GM10266 (cell line): Measurements from ENCODE around the gene OR2T29.
"Not testable (repeated sequence)": the region's sequence is repeated elsewhere in the genome, so short reads cannot be mapped to it uniquely, and the experiment has no call there.

Experiments
- DNase-seq: peaks from one replicate; pipeline ENCODE4 v3.0.0; 2012; ENCODE audit errors: extremely low spot score
- TF ChIP-seq, protein P1 (sequence below): IDR thresholded peaks from 2 replicates; pipeline ENCODE4 v1.5.1; 2012; ENCODE audit warnings: mild to moderate bottlenecking, low read depth; ENCODE audit not compliant: control insufficient read depth, insufficient read depth; ENCODE audit errors: missing control alignments

OR2T29 gene

DNA sequence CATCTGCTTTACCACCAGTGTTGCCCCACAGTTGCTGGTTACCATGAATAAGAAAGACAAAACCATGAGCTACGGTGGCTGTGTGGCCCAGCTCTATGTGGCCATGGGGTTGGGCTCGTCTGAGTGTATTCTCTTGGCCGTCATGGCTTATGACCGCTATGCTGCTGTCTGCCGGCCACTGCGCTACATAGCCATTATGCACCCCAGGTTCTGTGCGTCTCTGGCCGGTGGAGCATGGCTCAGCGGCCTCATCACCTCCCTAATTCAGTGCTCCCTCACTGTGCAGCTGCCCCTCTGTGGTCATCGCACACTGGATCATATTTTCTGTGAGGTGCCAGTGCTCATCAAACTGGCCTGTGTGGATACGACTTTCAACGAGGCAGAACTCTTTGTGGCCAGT lies 40.7 kb downstream of the OR2T29 start:
- TF ChIP-seq, protein P1, sequence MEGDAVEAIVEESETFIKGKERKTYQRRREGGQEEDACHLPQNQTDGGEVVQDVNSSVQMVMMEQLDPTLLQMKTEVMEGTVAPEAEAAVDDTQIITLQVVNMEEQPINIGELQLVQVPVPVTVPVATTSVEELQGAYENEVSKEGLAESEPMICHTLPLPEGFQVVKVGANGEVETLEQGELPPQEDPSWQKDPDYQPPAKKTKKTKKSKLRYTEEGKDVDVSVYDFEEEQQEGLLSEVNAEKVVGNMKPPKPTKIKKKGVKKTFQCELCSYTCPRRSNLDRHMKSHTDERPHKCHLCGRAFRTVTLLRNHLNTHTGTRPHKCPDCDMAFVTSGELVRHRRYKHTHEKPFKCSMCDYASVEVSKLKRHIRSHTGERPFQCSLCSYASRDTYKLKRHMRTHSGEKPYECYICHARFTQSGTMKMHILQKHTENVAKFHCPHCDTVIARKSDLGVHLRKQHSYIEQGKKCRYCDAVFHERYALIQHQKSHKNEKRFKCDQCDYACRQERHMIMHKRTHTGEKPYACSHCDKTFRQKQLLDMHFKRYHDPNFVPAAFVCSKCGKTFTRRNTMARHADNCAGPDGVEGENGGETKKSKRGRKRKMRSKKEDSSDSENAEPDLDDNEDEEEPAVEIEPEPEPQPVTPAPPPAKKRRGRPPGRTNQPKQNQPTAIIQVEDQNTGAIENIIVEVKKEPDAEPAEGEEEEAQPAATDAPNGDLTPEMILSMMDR: no peak
- DNase-seq: no peak

DNA sequence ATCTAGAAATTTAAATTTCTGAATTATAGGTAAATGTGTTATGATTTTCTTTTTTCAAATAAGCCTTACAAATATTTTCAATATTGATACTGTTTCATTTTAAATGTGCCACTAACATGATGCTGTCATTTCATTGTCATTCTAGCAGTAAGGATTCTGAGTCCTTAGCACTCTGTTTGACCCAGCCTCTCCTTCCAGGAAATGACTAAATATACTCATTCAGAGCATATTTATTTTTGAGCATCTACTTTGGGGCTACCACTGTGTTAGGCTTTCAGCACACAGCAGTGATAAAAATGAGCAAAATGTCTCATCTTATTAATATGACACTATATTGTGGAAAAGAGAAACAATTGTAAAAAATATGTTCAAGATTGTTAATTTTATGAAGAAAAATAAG lies 52.4 kb downstream of the OR2T29 start:
- not testable (repeated sequence) for DNase-seq

DNA sequence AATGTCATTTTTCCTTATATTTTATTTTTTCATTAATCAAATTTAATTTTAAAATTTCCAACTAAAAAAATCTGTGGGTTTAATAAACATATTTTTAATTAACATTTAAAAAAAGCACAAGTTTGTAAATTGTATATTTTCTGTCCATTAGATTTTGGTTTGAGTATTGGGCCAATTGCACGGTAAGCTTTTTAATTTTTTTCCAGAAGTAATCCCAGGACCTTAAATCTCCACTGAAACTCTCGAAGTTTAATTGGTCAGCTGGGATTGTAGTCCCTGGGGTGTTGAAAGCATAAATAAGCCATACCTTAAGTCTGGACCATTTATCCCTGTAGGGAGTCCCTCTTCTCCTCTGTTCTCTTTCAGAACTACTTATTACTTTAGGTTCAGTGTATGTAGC lies 54.8 kb downstream of the OR2T29 start, which contains the start of gene OR2G6:
Gene OR2G6, plus strand, starts transcription at position 301 of the 400 bp plus-strand sequence. CDS start 13,574 bp downstream, outside the sequence.
- DNase-seq: not testable (repeated sequence)
